Liver (tissue), 9 donors: ENCODE results near the gene REEP3. TPM values are rescaled to one million over a fixed set of nuclear protein-coding genes. Genes with fewer than 3 reads are reported as not detected.

Source experiments
- DNase-seq: peaks from one replicate; pipeline ENCODE4 v3.0.0-alpha.2; 2017; ENCODE audit warnings: low spot score
- H3K27ac ChIP-seq, 2 donors: one replicate each; pipeline ENCODE4 v1.7.0; 2013; ENCODE audit warnings: inconsistent platforms in 2 of 2, low read length in 2 of 2, control low read depth in 1 of 2, low read depth in 1 of 2, mild to moderate bottlenecking in 1 of 2
- H3K27me3 ChIP-seq, 4 donors: one replicate each; pipeline versions ENCODE4 v1.6.1 to v1.7.0; 2013; ENCODE audit warnings: low read length in 3 of 4, inconsistent platforms in 1 of 4, mild to moderate bottlenecking in 1 of 4, moderate library complexity in 1 of 4; ENCODE audit not compliant: control insufficient read depth in 4 of 4, insufficient read depth in 4 of 4
- H3K36me3 ChIP-seq, 4 donors: one replicate each; pipeline versions ENCODE4 v1.6.1 to v1.7.0; 2013; ENCODE audit warnings: low read length in 3 of 4, mild to moderate bottlenecking in 3 of 4, low read depth in 1 of 4, moderate library complexity in 1 of 4; ENCODE audit not compliant: control insufficient read depth in 4 of 4, insufficient read depth in 3 of 4
- H3K4me1 ChIP-seq, 4 donors: one replicate each; pipeline versions ENCODE4 v1.6.1 to v1.7.0; 2013; ENCODE audit warnings: low read length in 3 of 4, mild to moderate bottlenecking in 3 of 4, moderate library complexity in 1 of 4; ENCODE audit not compliant: control insufficient read depth in 4 of 4, insufficient read depth in 4 of 4
- H3K4me3 ChIP-seq, 3 donors: one replicate each; pipeline versions ENCODE4 v1.6.1 to v1.7.0; 2013; ENCODE audit warnings: low read length in 3 of 3, control low read depth in 1 of 3, low read depth in 1 of 3, mild to moderate bottlenecking in 1 of 3
- H3K9ac ChIP-seq, 2 donors: one replicate each; pipeline ENCODE4 v1.7.0; 2013; ENCODE audit warnings: low read length in 2 of 2, mild to moderate bottlenecking in 2 of 2, moderate library complexity in 2 of 2, control low read depth in 1 of 2, low read depth in 1 of 2
- H3K9me3 ChIP-seq, 4 donors: one replicate each; pipeline versions ENCODE4 v1.6.1 to v1.7.0; 2013; ENCODE audit warnings: low read length in 3 of 4; ENCODE audit not compliant: control insufficient read depth in 4 of 4
- ATF3 ChIP-seq: IDR thresholded peaks from 2 replicates; pipeline ENCODE4 v1.6.1; 2016; ENCODE audit warnings: antibody characterized with exemption
- CTCF ChIP-seq: fragments of 150-350 bp; IDR thresholded peaks from 2 replicates; pipeline ENCODE4 v1.5.1; 2017; ENCODE audit warnings: improper control_type of control experiment, low read depth, low read length; ENCODE audit not compliant: missing input control
- EGR1 ChIP-seq, 2 donors: IDR thresholded peaks; 2 replicates each; pipeline ENCODE4 v1.6.1; 2016 to 2018; ENCODE audit warnings: antibody characterized with exemption in 2 of 2, low read depth in 2 of 2
- FOXA1 ChIP-seq: IDR thresholded peaks from 2 replicates; pipeline ENCODE4 v1.6.1; 2016; ENCODE audit warnings: antibody characterized with exemption
- FOXA2 ChIP-seq: IDR thresholded peaks from 2 replicates; pipeline ENCODE4 v1.6.1; 2016; ENCODE audit warnings: antibody characterized with exemption
- GABPA ChIP-seq, 2 donors: IDR thresholded peaks in 1 of 2; conservative IDR thresholded peaks in 1 of 2; 2 replicates each; pipeline ENCODE4 v1.6.1; 2016; ENCODE audit warnings: antibody characterized with exemption in 2 of 2, mild to moderate bottlenecking in 1 of 2, moderate library complexity in 1 of 2
- HNF4A ChIP-seq, 2 donors: conservative IDR thresholded peaks; 2 replicates each; pipeline ENCODE4 v1.6.1; 2016; ENCODE audit warnings: antibody characterized with exemption in 2 of 2, mild to moderate bottlenecking in 2 of 2
- HNF4G ChIP-seq: IDR thresholded peaks from 2 replicates; pipeline ENCODE4 v1.6.1; 2016; ENCODE audit warnings: antibody characterized with exemption
- JUND ChIP-seq, 2 donors: IDR thresholded peaks; 2 replicates each; pipeline ENCODE4 v1.6.1; 2016; ENCODE audit warnings: antibody characterized with exemption in 2 of 2
- MAX ChIP-seq: IDR thresholded peaks from 2 replicates; pipeline ENCODE4 v1.6.1; 2016; ENCODE audit warnings: antibody characterized with exemption
- NR2F2 ChIP-seq: IDR thresholded peaks from 2 replicates; pipeline ENCODE4 v1.6.1; 2016; ENCODE audit warnings: antibody characterized with exemption
- RAD21 ChIP-seq, 2 donors: IDR thresholded peaks; 2 replicates each; pipeline ENCODE4 v1.6.1; 2016; ENCODE audit warnings: antibody characterized with exemption in 2 of 2, mild to moderate bottlenecking in 2 of 2
- REST ChIP-seq: IDR thresholded peaks from 2 replicates; pipeline ENCODE4 v1.6.1; 2016; ENCODE audit warnings: antibody characterized with exemption, mild to moderate bottlenecking
- RXRA ChIP-seq, 2 donors: IDR thresholded peaks; 2 replicates each; pipeline ENCODE4 v1.6.1; 2017 to 2018; ENCODE audit warnings: antibody characterized with exemption in 2 of 2, mild to moderate bottlenecking in 1 of 2
- SP1 ChIP-seq: IDR thresholded peaks from 2 replicates; pipeline ENCODE4 v1.6.1; 2018; ENCODE audit warnings: antibody characterized with exemption, mild to moderate bottlenecking
- TAF1 ChIP-seq: conservative IDR thresholded peaks from 2 replicates; pipeline ENCODE4 v1.6.1; 2016; ENCODE audit warnings: antibody characterized with exemption, mild to moderate bottlenecking
- YY1 ChIP-seq: IDR thresholded peaks from 2 replicates; pipeline ENCODE4 v1.6.1; 2016; ENCODE audit warnings: antibody characterized with exemption, mild to moderate bottlenecking
- ZBTB33 ChIP-seq: IDR thresholded peaks from 2 replicates; pipeline ENCODE4 v1.6.1; 2016; ENCODE audit warnings: antibody characterized with exemption
- WGBS: extraction: QIAGEN DNeasy Blood & Tissue Kit; methylation state at CpG from one replicate; pipeline ENCODE4 v1.1.7; 2013; 5-methylcytosine and 5-hydroxymethylcytosine counted together
- polyA plus RNA-seq, 2 donors: library from polyadenylated mRNA; stranded (reverse) in 1 of 2; unstranded in 1 of 2; fragments of 200-250 nt in 1 of 2; fragments of >200 nt in 1 of 2; fragmentation: Nextera tagmentation in 1 of 2; extraction: Ambion mirVana in 1 of 2; gene quantifications; one replicate each; pipeline versions ENCODE4 v1.2.1 to v1.2.3, GENCODE V29; 2013 to 2015
- total RNA-seq, 2 donors: library from RNA; depleted of rRNA; stranded (reverse); fragments of >200 nt; gene quantifications; one replicate each; pipeline ENCODE4 v1.2.3, GENCODE V29; 2014
- donor health status: healthy.
- donor health status: healthy.
- donor health status: healthy.
- donor health status: healthy.
- donor health status: healthy.

Gene REEP3
- total and polyA plus RNA-seq, 4 donors = 7.9 to 26.9 (median 18.2) TPM

- no peak for DNase-seq
- TF ChIP-seq ZBTB33 (no peak), HNF4G (no peak), YY1 (no peak), JUND (IDR thresholded peaks at IDR 0.05) (no peak), EGR1 (IDR thresholded peaks at IDR 0.05; ENCODE audit: low read depth in 2 of 2) (no peak), FOXA1 (no peak), RXRA (IDR thresholded peaks at IDR 0.05) (no peak), ATF3 (no peak)
- Histone ChIP-seq H3K27me3 (no peaks in the 10 kb centered on the region), H3K9me3 (no peaks in the 10 kb centered on the region), H3K9ac (no peak overlapping the region), H3K36me3 (no peaks in the 10 kb centered on the region), H3K4me3 (no peak overlapping the region), H3K27ac (no peak overlapping the region), H3K4me1 (peaks cover 0 to 4% (median under 1%) of the 10 kb centered on the region in 4 donors)
- 90% methylated on average over 4 of the region's 4 CpGs for WGBS
Observed at GRCh38 chr10:63503395-63503794, 17.8 kb upstream of the REEP3 start.

GRCh38 chr10:63504145-63504881, 16.9 kb upstream of the REEP3 start:
- TF ChIP-seq ZBTB33 (no peak), JUND (IDR thresholded peaks at IDR 0.05) (no peak), RAD21 (IDR thresholded peaks at IDR 0.05) (no peak), FOXA1 (no peak), EGR1 (IDR thresholded peaks at IDR 0.05; ENCODE audit: low read depth in 2 of 2) (no peak), NR2F2 (no peak), YY1 (no peak), SP1 (no peak), GABPA (IDR thresholded peaks at IDR 0.05 in 1 of 2, conservative IDR thresholded peaks at IDR 0.05 in 1 of 2) (no peak), RXRA (IDR thresholded peaks at IDR 0.05) (no peak), MAX (no peak), CTCF (no peak), ATF3 (no peak), HNF4A (conservative IDR thresholded peaks at IDR 0.05) (no peak), REST (no peak), TAF1 (no peak), FOXA2 (no peak), HNF4G (no peak)
- Histone ChIP-seq H3K36me3 (no peaks in the 10 kb centered on the region), H3K4me1 (no peaks in the 10 kb centered on the region), H3K9ac (no peak overlapping the region), H3K27ac (no peak overlapping the region), H3K27me3 (no peaks in the 10 kb centered on the region), H3K9me3 (no peaks in the 10 kb centered on the region), H3K4me3 (no peak overlapping the region)
- DNase-seq = no peak
- WGBS = 82% methylated on average over 3 of the region's 3 CpGs
